ENCODE results near the gene BABAM2.
"Not testable (repeated sequence)": the region's sequence is repeated elsewhere in the genome, so short reads cannot be mapped to it uniquely, and the experiment has no call there.

The BABAM2 gene

DNA sequence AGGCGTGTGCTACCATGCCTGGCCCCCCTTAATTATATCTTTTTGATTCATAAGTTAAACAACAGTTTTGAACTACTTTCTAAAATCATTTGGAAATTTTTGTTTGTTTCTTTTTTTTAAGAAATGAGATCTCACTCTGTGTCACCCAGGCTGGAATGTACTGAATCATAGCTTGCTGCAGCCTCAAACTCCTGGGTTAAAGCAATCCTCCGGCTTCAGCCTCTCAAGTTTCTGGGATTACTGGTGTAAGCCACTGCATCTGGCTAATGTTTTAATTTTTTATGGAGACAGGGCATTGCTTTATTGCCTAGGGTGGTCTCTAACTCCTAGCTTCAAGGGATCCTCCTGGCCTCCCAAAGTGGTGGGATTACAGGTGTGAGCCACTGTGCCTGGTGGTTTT lies 71.5 kb downstream of the BABAM2 start:
- TF ChIP-seq CTCF (conservative IDR thresholded peaks at IDR 0.05): no peak
- no peak overlapping the region for H3K27ac ChIP-seq

DNA sequence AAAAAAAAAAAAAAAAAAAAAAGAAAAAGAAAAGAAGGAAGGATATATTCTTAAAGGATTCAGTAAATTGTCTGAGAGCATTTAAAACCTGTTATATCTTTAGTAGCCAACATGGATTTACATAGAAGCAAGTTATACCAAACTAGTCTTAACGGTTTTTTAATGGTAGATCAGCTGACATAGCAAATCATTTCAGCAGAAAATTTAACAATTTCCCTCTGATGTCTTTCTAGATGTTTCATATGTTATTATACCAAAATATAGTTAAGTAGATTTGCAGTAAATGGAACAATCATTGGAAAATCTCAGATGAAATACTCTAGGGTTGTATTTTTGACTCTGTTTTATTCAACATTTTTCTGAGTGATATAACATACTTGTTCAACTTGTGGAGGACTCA lies 72.9 kb downstream of the BABAM2 start:
- TF ChIP-seq CTCF (conservative IDR thresholded peaks at IDR 0.05): no peak
- no peak overlapping the region for H3K27ac ChIP-seq

DNA sequence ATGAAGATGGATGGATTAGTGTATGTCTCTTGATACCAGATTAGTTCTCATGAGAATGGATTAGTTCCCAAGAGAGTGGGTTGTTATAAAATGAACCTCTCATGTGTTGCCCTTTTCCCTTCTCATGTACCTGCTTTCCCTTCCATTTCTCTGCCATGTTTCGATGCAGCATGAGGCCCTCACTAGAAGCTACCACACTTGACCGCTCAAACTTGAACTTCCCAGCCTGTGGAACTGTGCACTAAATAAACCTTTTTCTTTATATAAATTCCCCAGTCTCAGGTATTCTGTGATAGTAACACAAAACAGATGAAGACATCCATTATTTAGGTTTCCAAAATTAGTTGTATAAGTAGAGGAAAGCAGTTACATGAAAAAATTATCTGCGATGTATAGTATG lies 73.5 kb downstream of the BABAM2 start:
- TF ChIP-seq CTCF (conservative IDR thresholded peaks at IDR 0.05): no peak
- no peak overlapping the region for H3K27ac ChIP-seq

DNA sequence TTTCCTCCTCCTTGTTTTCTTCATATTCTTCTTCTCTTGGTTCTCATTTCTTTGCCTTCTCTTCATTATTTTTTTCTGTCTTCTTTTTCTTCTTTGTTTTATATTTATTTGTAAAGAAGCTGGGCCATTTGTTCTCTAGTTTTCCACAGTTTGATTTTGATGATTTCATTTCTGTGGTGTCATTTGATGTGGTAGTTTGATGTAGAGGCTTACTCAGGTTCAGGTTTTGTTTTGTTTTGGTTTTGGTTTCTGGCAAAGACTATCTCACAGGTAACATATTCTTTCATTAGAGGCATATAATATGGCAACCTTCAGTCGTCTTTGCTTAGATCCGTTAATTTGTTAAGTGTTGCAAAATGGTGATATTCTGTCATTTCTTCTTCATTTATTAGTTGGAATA lies 75.3 kb downstream of the BABAM2 start:
- no peak for TF ChIP-seq CTCF (conservative IDR thresholded peaks at IDR 0.05)
- H3K27ac ChIP-seq: peak overlapping the region; percentile 75

DNA sequence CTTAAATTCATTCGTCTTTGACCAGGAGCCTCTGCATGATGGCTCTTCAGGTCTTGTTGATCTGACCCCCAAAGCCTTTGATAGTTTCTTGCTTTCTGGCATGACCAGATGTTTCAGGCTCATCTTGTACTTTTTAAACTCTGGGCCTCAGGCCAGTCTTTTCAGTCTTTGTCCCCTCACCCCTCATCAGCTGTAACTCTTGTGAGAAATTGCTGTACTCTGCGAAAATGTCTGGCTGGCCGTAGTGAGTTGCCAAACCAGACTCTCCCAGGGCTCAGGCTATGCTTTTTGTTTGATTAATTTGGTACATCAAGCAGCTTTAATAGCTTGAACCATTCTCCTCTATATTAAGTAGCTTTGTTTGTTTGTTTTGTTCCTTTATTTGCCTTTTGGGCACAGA lies 75.9 kb downstream of the BABAM2 start:
- no peak for TF ChIP-seq CTCF (conservative IDR thresholded peaks at IDR 0.05)

GRCh38 chr2:27967076-27967475 lies 76.5 kb downstream of the BABAM2 start:
- no peak for TF ChIP-seq CTCF (conservative IDR thresholded peaks at IDR 0.05)
- peak overlapping the region; percentile 75 for H3K27ac ChIP-seq

More for the DNA sequence above, 75.9 kb downstream of the BABAM2 start:
- H3K27ac ChIP-seq: peak overlapping the region; percentile 75

DNA sequence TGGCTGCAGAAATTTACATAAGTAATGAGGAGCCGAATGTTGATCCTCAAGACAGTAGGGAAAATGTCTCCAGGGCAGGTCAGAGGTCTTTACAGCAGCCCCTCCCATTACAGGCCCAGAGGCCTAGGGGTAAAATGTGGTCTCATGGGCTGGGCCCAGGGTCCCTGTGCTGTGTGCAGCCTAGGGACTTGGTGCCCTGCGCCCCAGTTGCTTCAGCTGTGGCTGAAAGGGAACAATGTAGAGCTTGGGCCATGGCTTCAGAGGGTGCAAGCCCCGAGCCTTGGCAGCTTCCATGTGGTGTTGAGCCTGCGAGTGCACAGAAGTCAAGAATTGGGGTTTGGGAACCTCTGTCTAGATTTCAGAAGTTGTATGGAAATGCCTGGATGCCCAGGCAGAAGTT lies 77.5 kb downstream of the BABAM2 start:
- peak overlapping the region; percentile 75 for H3K27ac ChIP-seq

GRCh38 chr2:27968957-27969356 lies 78.4 kb downstream of the BABAM2 start:
- H3K27ac ChIP-seq: not testable (repeated sequence)

DNA sequence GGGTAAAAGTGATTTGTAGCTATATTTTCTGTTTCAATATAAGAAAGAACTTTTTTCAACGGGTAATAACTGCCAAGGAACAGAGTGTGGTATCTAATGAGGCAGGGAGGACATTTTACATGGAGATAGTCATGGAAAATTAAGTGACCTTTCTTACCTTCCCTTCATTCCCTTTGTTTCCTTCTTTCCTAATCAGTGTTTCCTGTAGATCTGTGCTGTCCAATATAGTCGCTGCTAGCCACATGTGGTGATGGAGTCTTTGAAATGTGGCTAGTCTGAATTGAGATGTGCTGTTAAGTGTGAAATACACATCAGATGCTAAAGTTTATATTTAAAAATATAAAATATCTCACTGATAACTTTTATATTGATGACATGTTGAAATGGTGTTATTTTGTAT lies 81.8 kb downstream of the BABAM2 start:
- no peak for TF ChIP-seq CTCF (conservative IDR thresholded peaks at IDR 0.05)
- H3K27ac ChIP-seq: no peak overlapping the region

Data from VCaP (cell line).